IMR-90 (cell line): Measurements from ENCODE around the gene KCTD16. TPM values are rescaled to one million over a fixed set of nuclear protein-coding genes. Genes with fewer than 3 reads are reported as not detected.

Experiments
- ATAC-seq: fragments of 200-7000 bp; cut with Tn5 transposase; 2 replicates; pipeline ENCODE4 v1.9.1; 2020; ENCODE audit warnings: low read depth, mild to moderate bottlenecking, moderate library complexity
- BruUV-seq: library from RNA; stranded (reverse); fragments of 400-500 nt; replicated peaks from 2 replicates; lab custom pipeline; 2021; lab: Mats Ljungman, UMichigan
- CTCF ChIA-PET: fragments of 300-600 bp; formaldehyde crosslinking; extraction: SDS; loops from one replicate; lab custom pipeline; 2021; ENCODE audit warnings: antibody characterized with exemption; lab: Yijun Ruan, JAX
- POLR2A ChIA-PET: fragments of 300-600 bp; sonication (Branson Sonifier 250); formaldehyde crosslinking; loops from one replicate; lab custom pipeline; 2022; ENCODE audit warnings: antibody characterized with exemption; ENCODE audit not compliant: unreplicated experiment; lab: Charles Lee
- DNase-seq: peaks from one replicate; pipeline ENCODE4 v3.0.0; 2013
- H2AFZ ChIP-seq: replicated peaks from 2 replicates; pipeline ENCODE3; 2013; ENCODE audit warnings: low read length, mild to moderate bottlenecking; ENCODE audit not compliant: poor library complexity
- H2AK5ac ChIP-seq: 2 replicates; pipeline ENCODE4 v1.6.1; 2013; ENCODE audit warnings: low read depth, low read length, inconsistent platforms
- H2AK9ac ChIP-seq: replicated peaks from 2 replicates; pipeline ENCODE3; 2013; ENCODE audit warnings: mild to moderate bottlenecking, low read depth, low read length, moderate library complexity; ENCODE audit not compliant: poor library complexity
- H2BK120ac ChIP-seq: 2 replicates; pipeline ENCODE4 v1.6.1; 2013; ENCODE audit warnings: low read depth, low read length, inconsistent platforms
- H2BK15ac ChIP-seq: 3 replicates; pipeline ENCODE4 v1.6.1; 2013; ENCODE audit warnings: low read depth, low read length, inconsistent platforms
- H2BK20ac ChIP-seq: 2 replicates; pipeline ENCODE4 v1.6.1; 2013; ENCODE audit warnings: low read depth, mild to moderate bottlenecking, inconsistent platforms, low read length, moderate library complexity
- H2BK5ac ChIP-seq: 2 replicates; pipeline ENCODE4 v1.6.1; 2013; ENCODE audit warnings: mild to moderate bottlenecking, low read depth, low read length, inconsistent platforms; ENCODE audit not compliant: poor library complexity, severe bottlenecking
- H3K14ac ChIP-seq: replicated peaks from 2 replicates; pipeline ENCODE4 v1.6.1; 2013; ENCODE audit warnings: low read depth, low read length, inconsistent platforms
- H3K18ac ChIP-seq: 2 replicates; pipeline ENCODE4 v1.6.1; 2013; ENCODE audit warnings: low read depth, low read length, control low read depth
- H3K23ac ChIP-seq: 2 replicates; pipeline ENCODE4 v1.6.1; 2013; ENCODE audit warnings: low read depth, low read length, inconsistent platforms
- H3K27ac ChIP-seq: 2 replicates; pipeline ENCODE4 v1.5.1; 2013; ENCODE audit warnings: mild to moderate bottlenecking, control low read depth, low read length; ENCODE audit not compliant: insufficient read depth
- H3K27me3 ChIP-seq: 2 replicates; pipeline ENCODE4 v1.6.1; 2013; ENCODE audit warnings: low read length; ENCODE audit not compliant: control insufficient read depth, insufficient read depth
- H3K36me3 ChIP-seq: 2 replicates; pipeline ENCODE4 v1.6.1; 2013; ENCODE audit warnings: low read length, mixed read lengths; ENCODE audit not compliant: control insufficient read depth, insufficient read depth
- H3K4ac ChIP-seq: 2 replicates; pipeline ENCODE4 v1.6.1; 2013; ENCODE audit warnings: low read depth, low read length, inconsistent platforms
- H3K4me1 ChIP-seq: 2 replicates; pipeline ENCODE4 v1.6.1; 2013; ENCODE audit warnings: low read length, mixed read lengths; ENCODE audit not compliant: control insufficient read depth, insufficient read depth
- H3K4me2 ChIP-seq: 2 replicates; pipeline ENCODE4 v1.6.1; 2013; ENCODE audit warnings: low read depth, mild to moderate bottlenecking, control low read depth, low read length, moderate library complexity
- H3K4me3 ChIP-seq: 2 replicates; pipeline ENCODE4 v1.5.1; 2013; ENCODE audit warnings: low read depth, mild to moderate bottlenecking, control low read depth, low read length, moderate library complexity; ENCODE audit not compliant: insufficient read depth
- H3K56ac ChIP-seq: 2 replicates; pipeline ENCODE4 v1.6.1; 2013; ENCODE audit warnings: low read length, inconsistent platforms; ENCODE audit not compliant: insufficient read depth; ENCODE audit errors: extremely low read depth
- H3K79me1 ChIP-seq, 2 experiments: 2 replicates each; pipeline ENCODE4 v1.6.1; 2013; ENCODE audit warnings: low read length in 2 of 2, inconsistent platforms in 1 of 2, low read depth in 1 of 2
- H3K9ac ChIP-seq: 2 replicates; pipeline ENCODE4 v1.6.1; 2013; ENCODE audit warnings: low read depth, low read length, control low read depth
- H3K9me1 ChIP-seq: 2 replicates; pipeline ENCODE4 v1.6.1; 2013; ENCODE audit warnings: low read length, inconsistent platforms; ENCODE audit not compliant: insufficient read depth
- H3K9me3 ChIP-seq: 2 replicates; pipeline ENCODE4 v1.6.1; 2013; ENCODE audit warnings: low read length; ENCODE audit not compliant: control insufficient read depth, insufficient read depth
- H4K20me1 ChIP-seq: 2 replicates; pipeline ENCODE4 v1.6.1; 2013; ENCODE audit warnings: low read length, inconsistent platforms; ENCODE audit not compliant: insufficient read depth
- H4K5ac ChIP-seq: 2 replicates; pipeline ENCODE4 v1.6.1; 2013; ENCODE audit warnings: mild to moderate bottlenecking, low read depth, low read length, control low read depth
- H4K8ac ChIP-seq, 2 experiments: 2 replicates each; pipeline ENCODE4 v1.6.1; 2013; ENCODE audit warnings: low read depth in 2 of 2, low read length in 2 of 2, control low read depth in 1 of 2, inconsistent platforms in 1 of 2
- H4K91ac ChIP-seq: 2 replicates; pipeline ENCODE4 v1.6.1; 2013; ENCODE audit warnings: low read depth, low read length, inconsistent platforms; ENCODE audit not compliant: insufficient read depth
- BHLHE40 ChIP-seq: fragments of 150-350 bp; IDR thresholded peaks from 2 replicates; pipeline ENCODE4 v1.6.1; 2016; ENCODE audit warnings: mild to moderate bottlenecking, low read depth, low read length
- CEBPB ChIP-seq: IDR thresholded peaks from 2 replicates; pipeline ENCODE4 v1.6.1; 2012; ENCODE audit warnings: low read depth, low read length, improper control_type of control experiment
- CHD1 ChIP-seq: IDR thresholded peaks from 2 replicates; pipeline ENCODE4 v1.6.1; 2012; ENCODE audit warnings: low read depth, low read length, improper control_type of control experiment
- MAFK ChIP-seq: IDR thresholded peaks from 2 replicates; pipeline ENCODE4 v1.6.1; 2012; ENCODE audit warnings: low read depth, low read length, improper control_type of control experiment
- MAZ ChIP-seq: IDR thresholded peaks from 2 replicates; pipeline ENCODE4 v1.6.1; 2012; ENCODE audit warnings: low read depth, mild to moderate bottlenecking, low read length, improper control_type of control experiment, moderate library complexity, borderline replicate concordance
- MXI1 ChIP-seq: IDR thresholded peaks from 2 replicates; pipeline ENCODE4 v1.6.1; 2012; ENCODE audit warnings: low read depth, mild to moderate bottlenecking, low read length, moderate library complexity, borderline replicate concordance
- NFE2L2 ChIP-seq: fragments of 150-350 bp; IDR thresholded peaks from 2 replicates; pipeline ENCODE4 v1.6.1; 2016; ENCODE audit warnings: low read depth, mild to moderate bottlenecking, low read length
- POLR2A ChIP-seq: IDR thresholded peaks from 2 replicates; pipeline ENCODE4 v1.6.1; 2012; ENCODE audit warnings: mild to moderate bottlenecking, low read depth, low read length
- RAD21 ChIP-seq: IDR thresholded peaks from 2 replicates; pipeline ENCODE4 v1.6.1; 2012; ENCODE audit warnings: low read length, improper control_type of control experiment
- RCOR1 ChIP-seq: IDR thresholded peaks from 2 replicates; pipeline ENCODE4 v1.6.1; 2012; ENCODE audit warnings: mild to moderate bottlenecking, low read length, improper control_type of control experiment; ENCODE audit not compliant: insufficient replicate concordance
- RFX5 ChIP-seq: IDR thresholded peaks from 2 replicates; pipeline ENCODE4 v1.8.0; 2012; ENCODE audit warnings: low read depth, mild to moderate bottlenecking, low read length, moderate library complexity
- WGBS, 2 experiments: methylation state at CpG; one replicate each; pipeline versions ENCODE4 v1.1.5 to v1.1.7; 2013; ENCODE audit warnings: missing lambda C conversion rate in 2 of 2; ENCODE audit not compliant: insufficient read length in 1 of 2; ENCODE audit errors: extremely low coverage in 2 of 2; 5-methylcytosine and 5-hydroxymethylcytosine counted together
- dilution Hi-C: fragments of 300-500 bp; cut with HindIII; formaldehyde crosslinking; loops from one replicate; pipeline ENCODE4 v1.14.3; 2018; ENCODE audit warnings: low sequenced_read_pairs; ENCODE audit not compliant: unreplicated experiment
- in situ Hi-C: fragments of 300-500 bp; cut with MboI; formaldehyde crosslinking; loops from 3 replicates; pipeline ENCODE4 v1.14.3; 2019; ENCODE audit warnings: low sequenced_read_pairs, inconsistent platforms, mixed read lengths
- intact Hi-C: fragments of 100-400 bp; cut with micrococcal nuclease; formaldehyde crosslinking; loops from 2 replicates; pipeline ENCODE4 v1.10.0; 2022
- polyA plus RNA-seq, 3 experiments: library from polyadenylated mRNA; depleted of rRNA; stranded (reverse); fragments of >200 nt; gene quantifications; 2 replicates each; pipeline ENCODE4 v1.2.3, GENCODE V29; 2012; ENCODE audit warnings: low replicate concordance in 1 of 3
- total RNA-seq: library from RNA; depleted of rRNA; stranded (reverse); fragments of >200 nt; gene quantifications from 2 replicates; pipeline ENCODE4 v1.2.3, GENCODE V29; 2012
- TF ChIP-seq, protein P1 (sequence below): conservative IDR thresholded peaks from 2 replicates; pipeline ENCODE4 v1.5.1; 2012; ENCODE audit warnings: mild to moderate bottlenecking, low read depth, low read length, improper control_type of control experiment
- TF ChIP-seq, protein P2 (sequence below): fragments of 150-350 bp; IDR thresholded peaks from 2 replicates; pipeline ENCODE4 v1.6.1; 2017; ENCODE audit warnings: mild to moderate bottlenecking, antibody characterized with exemption, low read length, low read depth
- TF ChIP-seq, protein P3 (sequence below): fragments of 150-350 bp; IDR thresholded peaks from 2 replicates; pipeline ENCODE4 v1.6.1; 2016; ENCODE audit warnings: low read depth, mild to moderate bottlenecking, low read length, moderate library complexity, borderline replicate concordance

KCTD16 gene
- total and polyA plus RNA-seq, 2 of the 4 experiments (the other 2 are of a cell fraction), result 0.43 to 1.1 TPM

DNA sequence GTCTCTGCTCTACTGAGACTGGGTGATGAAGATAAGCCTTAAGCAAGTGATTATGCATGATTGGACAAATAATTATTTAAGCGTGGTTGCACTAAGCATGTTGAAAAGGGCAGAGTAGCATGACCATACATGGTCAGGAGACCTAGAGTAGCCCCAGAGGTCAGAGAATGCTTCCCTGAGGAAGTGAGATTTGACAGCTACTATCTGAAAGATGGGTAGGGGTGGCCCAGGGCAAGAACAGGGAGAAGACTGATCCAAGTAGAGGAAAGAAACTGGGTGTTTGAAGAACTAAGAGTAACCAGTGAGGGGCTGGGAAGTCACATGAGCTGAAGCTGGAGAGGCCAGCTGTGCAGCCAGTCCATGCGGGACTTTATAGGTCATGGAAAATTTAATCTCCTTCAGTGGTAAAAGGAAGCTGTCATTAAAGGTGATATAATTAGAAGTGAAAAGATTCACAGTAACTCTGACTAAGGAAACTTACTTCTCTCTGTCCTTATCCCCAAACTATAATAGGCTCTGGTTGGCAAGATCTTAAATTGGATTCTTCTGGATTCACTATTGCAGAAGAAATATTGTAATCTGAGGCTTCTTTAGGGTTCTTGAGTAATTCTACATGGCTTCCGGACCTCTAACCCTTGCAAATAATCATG lies 35.4 kb upstream of the KCTD16 start:
- no peak overlapping the region for H3K14ac ChIP-seq
- no peak overlapping the region for H2BK20ac ChIP-seq
- no peak overlapping the region for H4K91ac ChIP-seq
- H2AFZ ChIP-seq, result no peak overlapping the region
- H3K36me3 ChIP-seq, result no peaks in the 10 kb centered on the region
- no peaks in the 10 kb centered on the region for H3K79me1 ChIP-seq
- no peaks in the 10 kb centered on the region for H3K9me1 ChIP-seq
- H2BK120ac ChIP-seq, result no peak overlapping the region
- CTCF ChIA-PET, result interaction anchor here (0.6 kb wide), 1 partner anchor 250 kb away, joined by 3 read pairs; no protein-coding TSS in a partner anchor
- H4K5ac ChIP-seq, result no peak overlapping the region
- H2AK5ac ChIP-seq, result no peak overlapping the region
- H3K4me3 ChIP-seq, result no peak overlapping the region
- H3K9ac ChIP-seq, result no peak overlapping the region
- intact Hi-C loops (no loop called here), dilution Hi-C loops (no loop called here), in situ Hi-C loops (loop anchor here (10.0 kb wide), 1 partner anchor 310 kb away; no protein-coding TSS in a partner anchor)
- no peaks in the 10 kb centered on the region for H3K4me1 ChIP-seq
- no peak overlapping the region for H3K23ac ChIP-seq
- H4K8ac ChIP-seq, result no peak overlapping the region
- peaks cover 3% of the 10 kb centered on the region; the same call in 1 of the 2 replicates for H3K9me3 ChIP-seq
- no peak overlapping the region for H3K4me2 ChIP-seq
- no peak overlapping the region for H2BK15ac ChIP-seq
- H3K18ac ChIP-seq, result no peak overlapping the region
- TF ChIP-seq BHLHE40 (no peak), NFE2L2 (no peak), RFX5 (no peak), MXI1 (no peak), CHD1 (no peak), RAD21 (no peak), MAZ (no peak), MAFK (no peak), POLR2A (no peak), CEBPB (no peak), RCOR1 (no peak)
- TF ChIP-seq, protein P1, sequence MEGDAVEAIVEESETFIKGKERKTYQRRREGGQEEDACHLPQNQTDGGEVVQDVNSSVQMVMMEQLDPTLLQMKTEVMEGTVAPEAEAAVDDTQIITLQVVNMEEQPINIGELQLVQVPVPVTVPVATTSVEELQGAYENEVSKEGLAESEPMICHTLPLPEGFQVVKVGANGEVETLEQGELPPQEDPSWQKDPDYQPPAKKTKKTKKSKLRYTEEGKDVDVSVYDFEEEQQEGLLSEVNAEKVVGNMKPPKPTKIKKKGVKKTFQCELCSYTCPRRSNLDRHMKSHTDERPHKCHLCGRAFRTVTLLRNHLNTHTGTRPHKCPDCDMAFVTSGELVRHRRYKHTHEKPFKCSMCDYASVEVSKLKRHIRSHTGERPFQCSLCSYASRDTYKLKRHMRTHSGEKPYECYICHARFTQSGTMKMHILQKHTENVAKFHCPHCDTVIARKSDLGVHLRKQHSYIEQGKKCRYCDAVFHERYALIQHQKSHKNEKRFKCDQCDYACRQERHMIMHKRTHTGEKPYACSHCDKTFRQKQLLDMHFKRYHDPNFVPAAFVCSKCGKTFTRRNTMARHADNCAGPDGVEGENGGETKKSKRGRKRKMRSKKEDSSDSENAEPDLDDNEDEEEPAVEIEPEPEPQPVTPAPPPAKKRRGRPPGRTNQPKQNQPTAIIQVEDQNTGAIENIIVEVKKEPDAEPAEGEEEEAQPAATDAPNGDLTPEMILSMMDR, result no peak
- TF ChIP-seq, protein P2, sequence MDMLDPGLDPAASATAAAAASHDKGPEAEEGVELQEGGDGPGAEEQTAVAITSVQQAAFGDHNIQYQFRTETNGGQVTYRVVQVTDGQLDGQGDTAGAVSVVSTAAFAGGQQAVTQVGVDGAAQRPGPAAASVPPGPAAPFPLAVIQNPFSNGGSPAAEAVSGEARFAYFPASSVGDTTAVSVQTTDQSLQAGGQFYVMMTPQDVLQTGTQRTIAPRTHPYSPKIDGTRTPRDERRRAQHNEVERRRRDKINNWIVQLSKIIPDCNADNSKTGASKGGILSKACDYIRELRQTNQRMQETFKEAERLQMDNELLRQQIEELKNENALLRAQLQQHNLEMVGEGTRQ, result no peak
- TF ChIP-seq, protein P3, sequence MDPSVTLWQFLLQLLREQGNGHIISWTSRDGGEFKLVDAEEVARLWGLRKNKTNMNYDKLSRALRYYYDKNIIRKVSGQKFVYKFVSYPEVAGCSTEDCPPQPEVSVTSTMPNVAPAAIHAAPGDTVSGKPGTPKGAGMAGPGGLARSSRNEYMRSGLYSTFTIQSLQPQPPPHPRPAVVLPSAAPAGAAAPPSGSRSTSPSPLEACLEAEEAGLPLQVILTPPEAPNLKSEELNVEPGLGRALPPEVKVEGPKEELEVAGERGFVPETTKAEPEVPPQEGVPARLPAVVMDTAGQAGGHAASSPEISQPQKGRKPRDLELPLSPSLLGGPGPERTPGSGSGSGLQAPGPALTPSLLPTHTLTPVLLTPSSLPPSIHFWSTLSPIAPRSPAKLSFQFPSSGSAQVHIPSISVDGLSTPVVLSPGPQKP, result no peak
- H3K4ac ChIP-seq, result no peak overlapping the region
- H2BK5ac ChIP-seq, result no peak overlapping the region
- no peak for DNase-seq
- H4K20me1 ChIP-seq, result no peaks in the 10 kb centered on the region
- no peak for ATAC-seq
- POLR2A ChIA-PET, result no interaction called here
- 71% methylated on average over 1 of the region's 3 CpGs; no CpG with 5 or more reads in 1 of the 2 experiments for WGBS, 2 experiments
- H2AK9ac ChIP-seq, result no peak overlapping the region
- BruUV-seq, result no TSS peak
- no peak overlapping the region for H3K27ac ChIP-seq
- H3K27me3 ChIP-seq, result no peaks in the 10 kb centered on the region
- H3K56ac ChIP-seq, result no peak overlapping the region
